GM23338 (cell line): ENCODE measurements around the gene VAX1.

Experiments
- CTCF ChIP-seq, 2 experiments: fragments of 200-600 bp in 1 of 2; sonication (generic) in 1 of 2; conservative IDR thresholded peaks; 2 replicates each; pipeline versions ENCODE4 v1.5.1 to v1.6.1; 2016 to 2017; ENCODE audit warnings: antibody characterized with exemption in 2 of 2, low read depth in 2 of 2, mild to moderate bottlenecking in 2 of 2, moderate library complexity in 1 of 2
- EZH2 ChIP-seq: fragments of 200-600 bp; sonication (generic); IDR thresholded peaks from one replicate; pipeline ENCODE4 v1.8.0; 2017; ENCODE audit warnings: antibody characterized with exemption, mild to moderate bottlenecking, low read depth; ENCODE audit not compliant: unreplicated experiment
- EZH2phosphoT487 ChIP-seq: fragments of 200-600 bp; sonication (generic); IDR thresholded peaks from one replicate; pipeline ENCODE4 v1.8.1; 2018; ENCODE audit warnings: antibody characterized with exemption; ENCODE audit not compliant: unreplicated experiment
- POLR2AphosphoS5 ChIP-seq: IDR thresholded peaks from 2 replicates; pipeline ENCODE4 v1.6.1; 2016; ENCODE audit warnings: antibody characterized with exemption, low read depth
- REST ChIP-seq: IDR thresholded peaks from one replicate; pipeline ENCODE4 v1.6.1; 2018; ENCODE audit warnings: antibody characterized with exemption; ENCODE audit not compliant: unreplicated experiment

DNA sequence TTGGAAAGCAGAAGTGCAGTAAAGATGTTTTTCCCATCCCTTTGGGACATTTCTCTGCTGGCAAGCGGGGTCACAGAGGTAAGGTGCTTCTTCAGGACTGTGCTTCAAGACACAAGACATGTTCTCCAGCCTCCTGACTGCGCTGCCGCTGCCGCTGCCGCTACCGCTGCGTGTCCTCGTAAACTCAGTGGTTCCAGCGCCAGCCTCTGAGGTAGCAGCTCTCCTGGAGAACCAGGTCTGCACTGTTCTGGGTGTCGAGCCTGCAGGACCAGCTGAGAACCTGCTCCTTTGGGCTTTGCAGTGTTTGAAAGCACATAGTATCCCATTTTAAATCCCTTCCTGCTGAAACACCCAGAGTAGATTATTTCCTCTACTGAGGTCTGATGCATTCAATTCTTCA is 46.2 kb upstream of the VAX1 start:
- TF ChIP-seq CTCF (conservative IDR thresholded peaks at IDR 0.05; ENCODE audit: low read depth in 2 of 2) (no peak), REST (no peak), EZH2 (no peak), POLR2AphosphoS5 (no peak), EZH2phosphoT487 (no peak)
